AG04449 (cell line): ENCODE measurements around the gene SEPTIN12.

Experiments
- CTCF ChIA-PET: fragments of 350-600 bp; formaldehyde crosslinking; extraction: SDS; loops from one replicate; lab custom pipeline; 2021; ENCODE audit warnings: antibody characterized with exemption; lab: Yijun Ruan, JAX
- POLR2A ChIA-PET: fragments of 400-600, 350-600 bp; formaldehyde crosslinking; extraction: SDS; loops from one replicate; lab custom pipeline; 2020; ENCODE audit warnings: antibody characterized with exemption, inconsistent platforms; lab: Yijun Ruan, JAX
- DNase-seq: peaks from one replicate; pipeline ENCODE4 v3.0.0-alpha.2; 2010; ENCODE audit warnings: low read depth, low spot score
- H3K4me3 ChIP-seq: 2 replicates; pipeline ENCODE4 v1.5.1; 2011; ENCODE audit warnings: low read depth, mild to moderate bottlenecking, control low read depth, low read length
- CTCF ChIP-seq: IDR thresholded peaks from one replicate; pipeline ENCODE4 v1.5.1; 2011; ENCODE audit warnings: mild to moderate bottlenecking, moderate library complexity, low read length, control low read depth, inconsistent platforms; ENCODE audit not compliant: insufficient read depth; ENCODE audit errors: missing control alignments

The SEPTIN12 gene

GRCh38 chr16:4754865-4755264, 33.3 kb downstream of the SEPTIN12 start:
- DNase-seq: no peak
- H3K4me3 ChIP-seq: no peak overlapping the region
- ChIA-PET POLR2A (interaction anchor here (0.6 kb wide), 1 partner anchor 8 kb away, joined by 3 read pairs; no protein-coding TSS in a partner anchor), CTCF (no interaction called here)
- TF ChIP-seq CTCF: no peak

GRCh38 chr16:4753227-4753626, 34.9 kb downstream of the SEPTIN12 start:
- ChIA-PET CTCF (no interaction called here), POLR2A (no interaction called here)
- no peak overlapping the region for H3K4me3 ChIP-seq
- TF ChIP-seq CTCF: no peak
- DNase-seq: no peak

- CTCF ChIA-PET: no interaction called here
- POLR2A ChIA-PET: no interaction called here
- no peak for DNase-seq
- no peak for TF ChIP-seq CTCF
- H3K4me3 ChIP-seq: no peak overlapping the region
Measured at GRCh38 chr16:4752351-4753100, 35.6 kb downstream of the SEPTIN12 start.

DNA sequence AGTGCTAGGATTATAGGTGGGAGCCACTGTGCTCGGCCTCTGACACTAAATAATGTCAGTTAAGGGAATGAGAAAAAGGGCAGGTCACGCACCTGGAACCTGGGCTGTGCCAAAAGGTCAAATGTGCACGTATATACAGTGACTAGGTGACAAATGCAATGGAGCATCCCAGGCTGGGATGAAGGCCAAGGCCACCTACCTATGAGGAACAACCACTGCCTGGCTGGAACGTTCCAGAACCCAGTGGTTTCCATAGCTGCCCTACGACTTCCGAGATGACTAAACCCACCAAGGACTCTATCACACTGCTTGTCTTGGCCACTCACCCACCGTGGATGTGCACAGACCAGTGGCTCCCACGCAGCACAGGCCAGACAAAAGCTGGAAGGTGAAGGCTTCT, 37.2 kb downstream of the SEPTIN12 start:
- no peak for DNase-seq
- ChIA-PET POLR2A (no interaction called here), CTCF (no interaction called here)
- H3K4me3 ChIP-seq: no peak overlapping the region
- TF ChIP-seq CTCF: no peak

DNA sequence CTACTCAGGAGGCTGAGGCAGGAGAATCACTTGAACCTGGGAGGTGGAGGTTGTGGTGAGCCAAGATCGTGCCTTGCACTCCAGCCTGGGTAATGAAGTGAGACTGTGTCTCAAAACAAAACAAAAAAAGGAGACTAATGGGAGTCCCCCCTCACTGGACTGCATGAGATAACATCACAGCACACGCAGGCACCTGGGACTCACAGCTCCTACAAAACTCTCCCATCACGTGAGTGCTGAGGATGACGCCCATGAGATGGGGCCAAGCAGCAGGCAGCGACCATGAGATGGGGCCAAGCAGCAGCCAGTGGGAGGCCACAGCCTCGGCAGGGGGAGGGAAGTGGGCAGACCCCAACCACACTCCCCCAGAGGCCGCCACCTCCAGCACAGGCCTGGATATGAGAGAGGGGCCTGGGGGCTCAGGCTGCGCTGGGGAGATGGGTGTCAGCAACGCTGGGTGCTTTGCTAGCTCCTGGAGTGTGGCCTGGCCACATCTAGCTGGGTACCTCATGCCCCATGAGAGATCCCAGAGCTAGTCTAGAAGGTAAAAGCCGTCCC, 38.4 kb downstream of the SEPTIN12 start:
- TF ChIP-seq CTCF: no peak
- POLR2A ChIA-PET: no interaction called here

GRCh38 chr16:4748682-4749411, 39.3 kb downstream of the SEPTIN12 start:
- TF ChIP-seq CTCF: no peak
- H3K4me3 ChIP-seq: no peak overlapping the region
- ChIA-PET POLR2A (no interaction called here), CTCF (no interaction called here)
- DNase-seq: no peak

More for the DNA sequence above, 38.4 kb downstream of the SEPTIN12 start:
- CTCF ChIA-PET: no interaction called here
- H3K4me3 ChIP-seq: no peak overlapping the region
- DNase-seq: no peak
